A673 (cell line): Measurements from ENCODE around the gene ACOX3. TPM values are rescaled to one million over a fixed set of nuclear protein-coding genes. Genes with fewer than 3 reads are reported as not detected.

ENCODE experiments used
- BruUV-seq: library from RNA; stranded (reverse); fragments of 400-500 nt; replicated peaks from 2 replicates; lab custom pipeline; 2021; lab: Mats Ljungman, UMichigan
- CTCF ChIA-PET: fragments of 300-600 bp; sonication (Branson Sonifier 250); formaldehyde crosslinking; loops from one replicate; lab custom pipeline; 2022; ENCODE audit warnings: antibody characterized with exemption; lab: Charles Lee
- POLR2A ChIA-PET: fragments of 300-600 bp; sonication (Branson Sonifier 250); formaldehyde crosslinking; loops from one replicate; lab custom pipeline; 2022; ENCODE audit warnings: antibody characterized with exemption; ENCODE audit not compliant: low non-redundant PET; lab: Charles Lee
- DNase-seq: peaks from one replicate; pipeline ENCODE4 v3.0.0-alpha.2; 2015; ENCODE audit warnings: low spot score
- H3K27ac ChIP-seq: fragments of 200-600 bp; sonication (generic); 2 replicates; pipeline ENCODE4 v1.5.1; 2016; ENCODE audit warnings: mixed run types, low read depth, mild to moderate bottlenecking, mixed read lengths, antibody characterized with exemption, low read length; ENCODE audit not compliant: poor library complexity, severe bottlenecking
- H3K27me3 ChIP-seq: fragments of 200-600 bp; sonication (generic); replicated peaks from 2 replicates; pipeline ENCODE4 v1.6.1; 2017; ENCODE audit warnings: mixed run types, low read depth, mild to moderate bottlenecking, mixed read lengths, antibody characterized with exemption, low read length; ENCODE audit not compliant: insufficient read depth, poor library complexity
- H3K36me3 ChIP-seq: fragments of 200-600 bp; sonication (generic); 2 replicates; pipeline ENCODE4 v1.6.1; 2016; ENCODE audit warnings: mixed run types, mild to moderate bottlenecking, mixed read lengths, antibody characterized with exemption, low read length; ENCODE audit not compliant: insufficient read depth, poor library complexity, severe bottlenecking
- H3K4me1 ChIP-seq: fragments of 200-600 bp; sonication (generic); 2 replicates; pipeline ENCODE4 v1.6.1; 2017; ENCODE audit warnings: mixed run types, mild to moderate bottlenecking, mixed read lengths, antibody characterized with exemption, low read length; ENCODE audit not compliant: insufficient read depth, poor library complexity, severe bottlenecking
- H3K4me3 ChIP-seq: fragments of 200-600 bp; sonication (generic); 2 replicates; pipeline ENCODE4 v1.5.1; 2016; ENCODE audit warnings: low read depth, mixed run types, mild to moderate bottlenecking, mixed read lengths, low read length; ENCODE audit not compliant: poor library complexity, severe bottlenecking
- H3K9me3 ChIP-seq: fragments of 200-600 bp; sonication (generic); 2 replicates; pipeline ENCODE4 v1.6.1; 2016; ENCODE audit warnings: mixed run types, low read depth, mild to moderate bottlenecking, mixed read lengths, antibody characterized with exemption, low read length; ENCODE audit not compliant: poor library complexity, severe bottlenecking
- EZH2 ChIP-seq: fragments of 200-600 bp; sonication (generic); IDR thresholded peaks from 2 replicates; pipeline ENCODE4 v1.6.1; 2017; ENCODE audit warnings: borderline replicate concordance, low read depth, mild to moderate bottlenecking, mixed read lengths, antibody characterized with exemption, low read length; ENCODE audit not compliant: poor library complexity, severe bottlenecking
- intact Hi-C: fragments of 100-400 bp; cut with micrococcal nuclease; formaldehyde crosslinking; loops from one replicate; pipeline ENCODE4 v1.10.0; 2022; ENCODE audit not compliant: unreplicated experiment
- total RNA-seq: library from RNA; stranded (reverse); gene quantifications from 2 replicates; pipeline ENCODE4 v1.2.3, GENCODE V29; 2021
- TF ChIP-seq, protein P1 (sequence below): fragments of 300-800, 200-600 bp; sonication (generic); conservative IDR thresholded peaks from 2 replicates; pipeline ENCODE4 v1.5.1; 2017; ENCODE audit warnings: low read depth, mild to moderate bottlenecking, antibody characterized with exemption, low read length, moderate library complexity, mixed read lengths

Gene ACOX3
- total RNA-seq, 1 experiment from 2014 or later: 14.3 TPM

- H3K27ac ChIP-seq: no peak overlapping the region
- H3K4me1 ChIP-seq: no peaks in the 10 kb centered on the region
- peaks cover 9% of the 10 kb centered on the region for H3K36me3 ChIP-seq
- POLR2A ChIA-PET: no interaction called here
- CTCF ChIA-PET: no interaction called here
- DNase-seq: no peak
- H3K9me3 ChIP-seq: no peaks in the 10 kb centered on the region
- H3K4me3 ChIP-seq: no peak overlapping the region
- H3K27me3 ChIP-seq: no peaks in the 10 kb centered on the region
- intact Hi-C loops: no loop called here
- TF ChIP-seq, protein P1, sequence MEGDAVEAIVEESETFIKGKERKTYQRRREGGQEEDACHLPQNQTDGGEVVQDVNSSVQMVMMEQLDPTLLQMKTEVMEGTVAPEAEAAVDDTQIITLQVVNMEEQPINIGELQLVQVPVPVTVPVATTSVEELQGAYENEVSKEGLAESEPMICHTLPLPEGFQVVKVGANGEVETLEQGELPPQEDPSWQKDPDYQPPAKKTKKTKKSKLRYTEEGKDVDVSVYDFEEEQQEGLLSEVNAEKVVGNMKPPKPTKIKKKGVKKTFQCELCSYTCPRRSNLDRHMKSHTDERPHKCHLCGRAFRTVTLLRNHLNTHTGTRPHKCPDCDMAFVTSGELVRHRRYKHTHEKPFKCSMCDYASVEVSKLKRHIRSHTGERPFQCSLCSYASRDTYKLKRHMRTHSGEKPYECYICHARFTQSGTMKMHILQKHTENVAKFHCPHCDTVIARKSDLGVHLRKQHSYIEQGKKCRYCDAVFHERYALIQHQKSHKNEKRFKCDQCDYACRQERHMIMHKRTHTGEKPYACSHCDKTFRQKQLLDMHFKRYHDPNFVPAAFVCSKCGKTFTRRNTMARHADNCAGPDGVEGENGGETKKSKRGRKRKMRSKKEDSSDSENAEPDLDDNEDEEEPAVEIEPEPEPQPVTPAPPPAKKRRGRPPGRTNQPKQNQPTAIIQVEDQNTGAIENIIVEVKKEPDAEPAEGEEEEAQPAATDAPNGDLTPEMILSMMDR: no peak
- no TSS peak for BruUV-seq
Measured at GRCh38 chr4:8477676-8478075, 37.2 kb upstream of the ACOX3 start.

DNA sequence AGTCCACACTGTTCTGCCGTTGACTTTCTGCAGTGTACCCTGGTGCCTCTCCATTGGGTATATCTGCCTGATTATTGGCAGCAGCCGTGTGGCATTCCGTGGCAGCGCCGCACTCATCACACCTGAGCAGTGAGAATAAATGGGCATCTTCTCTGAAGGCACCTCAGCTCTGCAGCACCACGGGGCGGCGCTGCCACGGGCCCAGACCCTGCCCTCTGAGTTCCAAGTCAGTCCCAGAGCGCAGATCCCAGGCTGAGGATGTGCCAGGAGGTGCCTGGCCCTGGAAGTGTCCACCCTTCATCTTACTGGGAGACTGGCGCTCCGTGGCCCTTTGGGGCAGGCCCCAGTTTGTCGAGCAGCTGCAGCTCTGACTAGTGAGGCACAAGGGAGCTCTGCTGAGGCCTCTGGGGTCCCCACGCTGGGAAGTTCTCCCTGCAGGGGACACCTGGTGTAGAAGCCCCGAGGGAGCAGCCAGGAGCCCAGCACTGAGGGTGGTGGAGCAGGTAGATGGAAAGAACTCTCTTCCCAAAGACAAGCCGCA lies 36.6 kb upstream of the ACOX3 start:
- intact Hi-C loops: no loop called here
- POLR2A ChIA-PET: no interaction called here
- CTCF ChIA-PET: no interaction called here
- Histone ChIP-seq H3K27ac (no peak overlapping the region), H3K36me3 (peaks cover 9% of the 10 kb centered on the region), H3K9me3 (no peaks in the 10 kb centered on the region), H3K4me3 (no peak overlapping the region), H3K4me1 (no peaks in the 10 kb centered on the region), H3K27me3 (no peaks in the 10 kb centered on the region)
- BruUV-seq: no TSS peak
- no peak for DNase-seq
- TF ChIP-seq, protein P1: no peak
- no peak for TF ChIP-seq EZH2

- Histone ChIP-seq H3K27me3 (no peaks in the 10 kb centered on the region), H3K36me3 (peaks cover 9% of the 10 kb centered on the region), H3K4me1 (no peaks in the 10 kb centered on the region), H3K4me3 (no peak overlapping the region), H3K27ac (no peak overlapping the region), H3K9me3 (no peaks in the 10 kb centered on the region)
- intact Hi-C loops: no loop called here
- TF ChIP-seq EZH2: no peak
- TF ChIP-seq, protein P1: no peak
- no TSS peak for BruUV-seq
- no peak for DNase-seq
- POLR2A ChIA-PET: no interaction called here
- CTCF ChIA-PET: no interaction called here
Measured at GRCh38 chr4:8475751-8476575, 35.4 kb upstream of the ACOX3 start.
